Fibroblast of lung (primary cell): Measurements from ENCODE around the gene TTC33. TPM values are rescaled to one million over a fixed set of nuclear protein-coding genes. Genes with fewer than 3 reads are reported as not detected.

ENCODE experiments used
- DNase-seq, 2 donors: peaks; one replicate each; pipeline versions ENCODE4 v3.0.0 to v3.0.0-alpha.2; 2010; ENCODE audit warnings: low read depth in 2 of 2
- H2AFZ ChIP-seq: 2 replicates; pipeline ENCODE4 v1.5.1; 2012; ENCODE audit warnings: low read length, control low read depth, inconsistent platforms
- H3K27ac ChIP-seq: 2 replicates; pipeline ENCODE4 v1.5.1; 2011; ENCODE audit warnings: low read length, control low read depth; ENCODE audit not compliant: insufficient read depth
- H3K27me3 ChIP-seq: 2 replicates; pipeline ENCODE4 v1.5.1; 2011; ENCODE audit warnings: mild to moderate bottlenecking, low read length; ENCODE audit not compliant: control insufficient read depth, insufficient read depth
- H3K36me3 ChIP-seq: 2 replicates; pipeline ENCODE4 v1.5.1; 2011; ENCODE audit warnings: low read length; ENCODE audit not compliant: control insufficient read depth, insufficient read depth
- H3K4me1 ChIP-seq: 2 replicates; pipeline ENCODE4 v1.5.1; 2011; ENCODE audit warnings: low read length; ENCODE audit not compliant: control insufficient read depth, insufficient read depth; ENCODE audit errors: extremely low read depth
- H3K4me2 ChIP-seq: 2 replicates; pipeline ENCODE4 v1.5.1; 2011; ENCODE audit warnings: low read length, control low read depth; ENCODE audit not compliant: insufficient read depth; ENCODE audit errors: extremely low read depth
- H3K4me3 ChIP-seq, 4 experiments: fragments of 200-600 bp in 1 of 4; sonication (generic) in 1 of 4; replicated peaks in 1 of 4; 2 replicates each; pipeline ENCODE4 v1.5.1; 2011 to 2016; ENCODE audit warnings: low read length in 4 of 4, low read depth in 3 of 4, mild to moderate bottlenecking in 3 of 4, control low read depth in 2 of 4, inconsistent platforms in 1 of 4, mixed read lengths in 1 of 4; ENCODE audit not compliant: insufficient read depth in 1 of 4; ENCODE audit errors: control extremely low read depth in 1 of 4
- H3K79me2 ChIP-seq: 2 replicates; pipeline ENCODE4 v1.5.1; 2012; ENCODE audit warnings: mild to moderate bottlenecking, low read length, inconsistent platforms; ENCODE audit not compliant: control insufficient read depth, insufficient read depth
- H3K9ac ChIP-seq: 2 replicates; pipeline ENCODE4 v1.5.1; 2011; ENCODE audit warnings: mild to moderate bottlenecking, low read length, control low read depth; ENCODE audit not compliant: insufficient read depth
- H3K9me3 ChIP-seq: 2 replicates; pipeline ENCODE4 v1.5.1; 2012; ENCODE audit warnings: low read depth, low read length; ENCODE audit not compliant: control insufficient read depth, insufficient read depth
- H4K20me1 ChIP-seq: 2 replicates; pipeline ENCODE4 v1.5.1; 2011; ENCODE audit warnings: low read length; ENCODE audit not compliant: control insufficient read depth, insufficient read depth; ENCODE audit errors: extremely low read depth
- CTCF ChIP-seq, 2 donors: IDR thresholded peaks in 1 of 2; conservative IDR thresholded peaks in 1 of 2; 1 replicate in 1 of 2; 2 replicates in 1 of 2; pipeline ENCODE4 v1.5.1; 2011 to 2012; ENCODE audit warnings: low read length in 2 of 2, control low read depth in 1 of 2, inconsistent platforms in 1 of 2, low read depth in 1 of 2, mild to moderate bottlenecking in 1 of 2
- EZH2 ChIP-seq: IDR thresholded peaks from 2 replicates; pipeline ENCODE4 v1.5.1; 2012; ENCODE audit warnings: low read length, control low read depth, mild to moderate bottlenecking; ENCODE audit errors: missing control alignments
- polyA plus RNA-seq, 2 donors: library from polyadenylated mRNA; depleted of rRNA in 1 of 2; stranded (reverse) in 1 of 2; unstranded in 1 of 2; fragments of >200 nt; gene quantifications; 2 replicates each; pipeline ENCODE4 v1.2.1, GENCODE V29; 2011 to 2012; ENCODE audit warnings: missing spikeins in 1 of 2
- total RNA-seq: library from RNA; depleted of rRNA; stranded (reverse); fragments of >200 nt; gene quantifications from 2 replicates; pipeline ENCODE4 v1.2.1, GENCODE V29; 2014

The TTC33 gene
- total and polyA plus RNA-seq, 2 donors (not counting 1 experiment from before 2014, with no cell fraction given), result 8.7 to 16.3 TPM

GRCh38 chr5:40677456-40677855 lies 78.3 kb downstream of the TTC33 start:
- Histone ChIP-seq H3K4me3 (peak overlapping the region in 3 of 4 experiments; percentile 82 to 95 (median 83)), H3K4me2 (peak overlapping the region; percentile 97), H3K4me1 (peaks cover 2% of the 10 kb centered on the region), H3K27ac (peak overlapping the region; percentile 31), H3K9me3 (no peaks in the 10 kb centered on the region), H3K9ac (no peak overlapping the region), H3K27me3 (no peaks in the 10 kb centered on the region), H4K20me1 (no peaks in the 10 kb centered on the region), H3K79me2 (peaks cover 26% of the 10 kb centered on the region), H2AFZ (no peak overlapping the region), H3K36me3 (no peaks in the 10 kb centered on the region)
- peak in 1 of 2 donors; percentile 37 for DNase-seq
- TF ChIP-seq EZH2, result no peak
- TF ChIP-seq CTCF (conservative IDR thresholded peaks at IDR 0.05 in 1 of 2, IDR thresholded peaks at IDR 0.05 in 1 of 2; ENCODE audit: low read depth in 1 of 2, low read length in 2 of 2), result no peak

GRCh38 chr5:40676613-40677343 lies 79.0 kb downstream of the TTC33 start:
- DNase-seq, result peak; percentile 82 to 90
- no peak overlapping the region for H3K9ac ChIP-seq
- H3K9me3 ChIP-seq, result no peaks in the 10 kb centered on the region
- peak overlapping the region; percentile 31 for H3K27ac ChIP-seq
- no peaks in the 10 kb centered on the region for H3K36me3 ChIP-seq
- H3K4me1 ChIP-seq, result peaks cover 2% of the 10 kb centered on the region
- no peak overlapping the region for H2AFZ ChIP-seq
- peaks cover 20% of the 10 kb centered on the region for H3K79me2 ChIP-seq
- H3K4me3 ChIP-seq, result peak overlapping the region in 3 of 4 experiments; percentile 19 to 82 (median 20)
- H3K4me2 ChIP-seq, result peak overlapping the region; percentile 97
- no peaks in the 10 kb centered on the region for H4K20me1 ChIP-seq
- no peaks in the 10 kb centered on the region for H3K27me3 ChIP-seq
- peak in 1 of 2 donors; percentile 17 for TF ChIP-seq CTCF (conservative IDR thresholded peaks at IDR 0.05 in 1 of 2, IDR thresholded peaks at IDR 0.05 in 1 of 2; ENCODE audit: low read depth in 1 of 2, low read length in 2 of 2)
- no peak for TF ChIP-seq EZH2

GRCh38 chr5:40675396-40676133 lies 80.2 kb downstream of the TTC33 start:
- peaks cover 2% of the 10 kb centered on the region for H3K4me1 ChIP-seq
- DNase-seq, result no peak
- no peak overlapping the region for H3K4me2 ChIP-seq
- H3K36me3 ChIP-seq, result no peaks in the 10 kb centered on the region
- no peaks in the 10 kb centered on the region for H3K9me3 ChIP-seq
- no peaks in the 10 kb centered on the region for H3K27me3 ChIP-seq
- peaks cover 8% of the 10 kb centered on the region for H3K79me2 ChIP-seq
- no peaks in the 10 kb centered on the region for H4K20me1 ChIP-seq
- H3K9ac ChIP-seq, result no peak overlapping the region
- H3K27ac ChIP-seq, result no peak overlapping the region
- H2AFZ ChIP-seq, result no peak overlapping the region
- no peak overlapping the region for H3K4me3 ChIP-seq
- TF ChIP-seq CTCF (conservative IDR thresholded peaks at IDR 0.05 in 1 of 2, IDR thresholded peaks at IDR 0.05 in 1 of 2; ENCODE audit: low read depth in 1 of 2, low read length in 2 of 2) (no peak), EZH2 (no peak)
